Activated CD4-positive, CD25-positive, alpha-beta regulatory T cell treated with anti-CD3 and anti-CD28 coated beads, Interleukin-2, amount 50 U/mL, for 16 hours (primary cell): ENCODE measurements around the gene IRF2.
"Not testable (repeated sequence)": the region's sequence is repeated elsewhere in the genome, so short reads cannot be mapped to it uniquely, and the experiment has no call there.

Experiments used
- DNase-seq: peaks from one replicate; pipeline ENCODE4 v3.0.0-alpha.2; 2020; ENCODE audit warnings: low read depth, low spot score

Gene IRF2

GRCh38 chr4:184348311-184349233 lies 125.8 kb downstream of the IRF2 start:
- no peak for DNase-seq

DNA sequence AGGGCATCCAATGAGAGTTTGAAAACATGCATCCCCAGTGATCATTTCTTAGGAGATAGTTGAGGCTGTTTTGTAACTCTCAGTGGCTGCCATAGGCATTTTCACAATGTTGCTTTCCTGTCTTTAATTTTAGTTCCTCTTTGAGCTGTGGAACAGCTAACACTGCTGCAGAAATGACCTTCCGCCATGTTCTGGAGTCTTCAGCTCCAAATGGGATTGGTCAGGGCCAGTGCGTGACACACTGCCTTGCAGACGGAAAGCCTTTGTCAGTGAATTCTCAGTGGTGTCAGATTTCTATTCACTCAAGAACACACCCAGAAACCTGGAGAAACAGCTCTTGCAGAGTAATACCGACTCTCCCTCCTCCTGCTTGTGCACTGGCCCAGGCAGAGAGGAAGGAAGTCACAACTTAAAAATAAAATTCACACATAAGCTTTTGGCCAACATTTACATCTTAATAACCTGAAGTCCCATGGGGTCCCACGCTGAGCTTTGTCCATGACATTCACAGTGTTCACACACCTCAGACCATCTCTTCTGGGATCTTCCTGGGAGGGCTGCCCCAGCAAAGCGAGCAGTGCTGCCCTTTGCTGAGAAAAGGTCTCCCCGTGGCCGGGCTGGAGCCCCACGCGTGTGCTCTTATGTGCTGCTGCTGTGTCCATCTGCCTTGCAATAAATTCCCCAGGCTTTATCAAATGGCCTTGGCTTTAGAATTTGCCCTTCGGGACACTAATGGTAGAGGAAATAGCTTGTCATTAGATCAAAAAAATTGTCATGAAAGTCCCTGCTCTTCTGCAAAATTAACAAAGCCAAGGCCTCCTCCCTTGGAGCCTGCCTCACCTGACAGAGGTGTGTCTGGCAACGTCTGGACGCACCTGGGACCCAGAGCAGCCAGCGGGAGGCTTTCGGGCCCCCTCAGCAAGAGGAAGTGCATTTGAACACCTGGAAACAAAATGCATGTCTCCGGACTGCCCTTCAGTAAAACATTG lies 126.8 kb downstream of the IRF2 start:
- DNase-seq: no peak

DNA sequence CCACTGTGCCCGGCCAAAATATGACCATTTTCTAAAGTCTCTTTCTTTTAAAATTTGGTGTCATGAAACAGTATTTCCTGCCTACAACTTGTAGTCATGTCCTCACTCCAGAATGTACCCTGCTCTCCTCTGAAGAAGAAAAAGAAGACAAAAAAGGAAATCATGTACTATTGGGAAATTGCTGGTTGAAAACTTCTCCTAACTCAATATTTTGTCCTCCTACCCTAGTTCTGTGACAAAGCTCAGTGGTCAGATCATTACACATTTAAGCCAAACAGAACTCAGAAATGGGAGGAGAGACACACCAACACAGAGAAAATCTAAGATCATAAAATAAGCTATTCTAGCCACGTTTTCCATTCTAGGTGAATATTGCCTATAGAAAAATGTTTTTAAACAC lies 127.7 kb downstream of the IRF2 start:
- DNase-seq: no peak

DNA sequence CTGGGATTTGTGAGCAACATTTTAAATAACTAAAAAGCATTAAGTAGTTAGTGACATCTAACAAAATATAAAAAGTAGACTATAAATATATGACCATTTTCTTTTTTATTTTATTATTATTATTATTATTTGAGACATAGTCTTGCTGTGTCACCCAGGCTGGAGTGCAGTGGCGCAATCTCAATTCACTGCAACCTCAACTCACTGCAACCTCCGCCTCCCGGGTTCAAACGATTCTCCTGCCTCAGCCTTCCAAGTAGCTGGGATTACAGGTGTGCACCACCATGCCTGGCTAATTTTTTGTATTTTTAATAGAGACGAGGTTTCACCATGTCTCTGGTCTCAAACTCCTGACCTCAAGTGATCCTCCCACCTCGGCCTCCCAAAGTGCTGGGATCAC lies 128.1 kb downstream of the IRF2 start:
- DNase-seq: not testable (repeated sequence)

- DNase-seq: no peak
Measured at GRCh38 chr4:184345573-184345922, 128.8 kb downstream of the IRF2 start.

DNA sequence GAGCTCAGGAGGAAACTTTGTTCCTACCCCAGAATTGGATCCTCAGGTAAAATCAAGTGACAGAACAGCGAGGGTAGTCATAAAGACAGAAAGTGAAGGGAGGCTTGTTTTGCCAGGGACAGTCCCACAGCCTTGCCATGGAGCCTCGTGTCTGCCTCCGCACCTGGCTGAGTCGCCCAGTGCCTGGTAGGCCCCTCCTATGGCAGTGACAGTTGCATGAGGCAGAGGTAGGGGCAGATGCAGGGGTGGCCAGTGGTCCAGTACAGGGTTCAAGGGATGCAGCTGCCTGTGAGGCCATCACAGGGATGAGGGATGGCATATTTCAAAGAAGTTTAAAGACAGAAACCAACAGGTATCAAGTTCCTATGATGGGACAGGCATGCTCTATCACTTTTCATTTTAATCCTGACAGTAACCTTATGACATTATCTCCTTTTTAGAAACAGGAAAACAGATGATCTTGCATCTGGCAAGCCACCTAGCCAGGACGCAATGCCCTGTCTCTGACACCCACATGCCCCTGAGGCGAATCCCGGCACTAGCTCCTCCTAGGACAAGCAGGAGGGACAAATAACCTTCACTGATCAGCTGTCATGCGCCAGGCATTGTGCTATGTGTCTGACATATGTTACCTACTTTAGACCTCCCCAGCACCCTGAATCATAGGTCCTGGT lies 129.3 kb downstream of the IRF2 start:
- no peak for DNase-seq

DNA sequence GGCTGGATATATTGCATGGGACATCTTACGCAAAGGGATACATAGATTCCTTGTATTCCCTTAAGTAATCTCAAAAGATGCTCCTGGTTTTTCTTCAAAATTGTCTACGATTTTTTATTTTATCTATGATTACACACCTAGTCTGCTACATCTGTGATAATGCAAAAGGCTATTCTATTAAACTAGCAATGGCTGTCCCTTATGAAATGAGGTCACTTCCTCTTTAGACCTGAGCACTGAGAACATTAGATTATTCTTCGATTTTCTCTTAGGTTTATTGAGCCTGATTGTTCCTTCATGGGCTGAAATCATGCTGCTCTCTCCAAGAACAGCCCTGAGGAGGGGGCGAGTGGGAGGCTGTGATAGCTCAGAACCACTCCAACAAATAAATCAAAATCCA lies 129.9 kb downstream of the IRF2 start:
- DNase-seq: no peak

GRCh38 chr4:184343502-184344177 lies 130.7 kb downstream of the IRF2 start:
- peak; percentile 2 for DNase-seq

GRCh38 chr4:184342857-184343237 lies 131.5 kb downstream of the IRF2 start:
- not testable (repeated sequence) for DNase-seq

DNA sequence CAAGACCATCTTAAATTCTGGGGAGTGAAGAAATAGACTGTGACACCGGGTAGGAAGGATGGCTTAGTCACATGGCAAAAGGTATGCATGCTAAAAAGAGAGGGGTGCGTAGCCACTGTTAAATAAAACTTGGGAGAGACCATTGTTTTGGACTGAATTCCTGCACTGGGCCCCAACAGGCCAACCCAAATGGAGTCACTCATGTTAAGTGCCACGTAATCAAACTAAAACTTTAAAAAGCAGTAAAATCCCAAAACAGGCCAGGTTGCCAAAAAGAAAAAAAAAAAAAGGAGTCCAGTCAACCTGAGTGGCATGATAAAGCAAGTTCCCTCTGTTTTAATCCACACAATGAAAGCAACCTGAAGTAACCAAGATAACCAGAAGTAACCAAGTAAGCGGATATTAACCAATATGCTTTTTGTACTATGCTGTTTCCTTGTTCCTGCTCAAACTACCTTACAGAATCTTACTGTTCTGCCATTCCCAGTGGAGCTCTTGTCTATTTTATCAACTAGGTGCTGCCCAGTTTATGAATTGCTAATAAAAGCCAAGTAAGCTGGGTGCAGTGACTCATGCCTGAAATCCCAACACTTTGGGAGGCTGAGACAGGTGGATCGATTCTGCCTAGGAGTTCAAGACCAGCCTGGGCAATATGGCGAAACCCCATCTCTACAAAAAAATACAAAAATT lies 132.0 kb downstream of the IRF2 start:
- DNase-seq: no peak

DNA sequence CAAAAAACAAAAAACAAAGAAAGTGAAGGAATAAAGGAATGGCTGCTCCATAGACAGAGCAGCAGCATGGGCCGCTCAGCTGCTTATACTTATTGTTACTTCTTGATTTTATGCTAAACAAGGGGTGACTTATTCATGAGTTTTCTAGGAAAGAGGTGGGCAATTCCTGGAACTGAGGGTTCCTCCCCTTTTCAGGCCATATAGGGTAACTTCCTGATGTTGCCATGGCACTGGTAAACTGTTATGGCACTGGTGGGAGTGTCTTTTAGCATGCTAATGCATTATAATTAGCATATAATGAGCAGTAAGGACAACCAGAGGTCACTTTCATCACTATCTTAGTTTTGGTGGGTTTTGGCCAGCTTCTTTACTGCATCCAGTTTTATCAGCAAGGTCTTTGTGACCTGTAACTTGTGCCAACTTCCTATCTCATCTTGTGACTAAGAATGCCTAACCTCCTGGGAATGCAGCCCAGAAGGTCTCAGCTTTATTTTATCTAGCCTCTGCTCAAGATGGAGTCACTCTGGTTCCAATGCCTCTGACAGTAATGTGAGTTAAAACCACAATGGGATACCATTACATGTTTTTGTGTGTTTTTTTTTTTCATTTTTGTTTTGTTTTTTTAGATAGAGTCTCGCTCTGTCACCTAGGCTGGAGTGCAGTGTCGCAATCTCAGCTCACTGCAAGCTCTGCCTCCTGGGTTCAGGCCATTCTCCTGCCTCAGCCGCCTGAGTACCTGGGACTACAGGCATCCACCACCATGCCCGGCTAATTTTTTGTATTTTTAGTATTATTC lies 134.8 kb downstream of the IRF2 start:
- DNase-seq: not testable (repeated sequence)

- DNase-seq: no peak
Measured at GRCh38 chr4:184337907-184338306, 136.4 kb downstream of the IRF2 start.
